Heart left ventricle (tissue), 16 donors: ENCODE results near the gene GPR15LG. TPM values are rescaled to one million over a fixed set of nuclear protein-coding genes. Genes with fewer than 3 reads are reported as not detected.
A peak's percentile ranks its signal among the peaks of the same experiment; 100 is the strongest.

Experiments used
- ATAC-seq, 4 donors: fragments of 200-7000 bp; cut with Tn5 transposase; one replicate each; pipeline ENCODE4 v1.9.1; 2020 to 2022; ENCODE audit warnings: moderate library complexity in 4 of 4, mild to moderate bottlenecking in 3 of 4, moderate number of reproducible peaks in 1 of 4
- DNase-seq, 5 donors: peaks; one replicate each; pipeline ENCODE4 v3.0.0-alpha.2; 2020
- H3K27ac ChIP-seq, 12 donors: fragments of 200-600 bp; sonication (generic) in 4 of 12; one replicate each; pipeline versions ENCODE4 v1.5.0 to v1.8.0; 2016 to 2022; ENCODE audit warnings: mild to moderate bottlenecking in 2 of 12
- H3K27me3 ChIP-seq, 9 donors: fragments of 200-600 bp; sonication (generic) in 2 of 9; one replicate each; pipeline versions ENCODE4 v1.5.1 to v1.8.0; 2016 to 2022; ENCODE audit warnings: mild to moderate bottlenecking in 3 of 9
- H3K36me3 ChIP-seq, 9 donors: fragments of 200-600 bp; sonication (generic) in 2 of 9; one replicate each; pipeline versions ENCODE4 v1.5.0 to v1.8.0; 2018 to 2022; ENCODE audit warnings: mild to moderate bottlenecking in 2 of 9
- H3K4me1 ChIP-seq, 12 donors: fragments of 200-600 bp; sonication (generic) in 4 of 12; one replicate each; pipeline versions ENCODE4 v1.5.0 to v1.8.0; 2016 to 2022; ENCODE audit warnings: mild to moderate bottlenecking in 3 of 12
- H3K4me3 ChIP-seq, 12 donors: fragments of 200-600 bp; sonication (generic) in 4 of 12; one replicate each; pipeline versions ENCODE4 v1.5.0 to v1.8.0; 2017 to 2022; ENCODE audit warnings: mild to moderate bottlenecking in 9 of 12, moderate library complexity in 4 of 12
- H3K9me3 ChIP-seq, 12 donors: fragments of 200-600 bp; sonication (generic) in 4 of 12; one replicate each; pipeline versions ENCODE4 v1.5.0 to v1.8.0; 2016 to 2022; ENCODE audit warnings: mild to moderate bottlenecking in 1 of 12
- POLR2A ChIP-seq, 2 donors: fragments of 450-650 bp; IDR thresholded peaks; one replicate each; pipeline ENCODE4 v1.6.1; 2017; ENCODE audit warnings: antibody characterized with exemption in 2 of 2, mild to moderate bottlenecking in 2 of 2, moderate library complexity in 2 of 2
- WGBS, 4 donors: extraction: QIAGEN DNeasy Blood & Tissue Kit in 2 of 4; methylation state at CpG; one replicate each; pipeline versions ENCODE4 v1.1.5 to v1.1.7; 2013 to 2018; 5-methylcytosine and 5-hydroxymethylcytosine counted together
- intact Hi-C, 10 donors: fragments of 100-400 bp; cut with DNase I; formaldehyde crosslinking; loops; one replicate each; pipeline versions ENCODE4 v1.11.1 to v1.14.2; 2022
- polyA plus RNA-seq, 2 donors: library from polyadenylated mRNA; stranded (reverse); fragments of 200-250 nt; gene quantifications; one replicate each; pipeline ENCODE4 v1.2.3, GENCODE V29; 2013
- total RNA-seq, 9 donors: library from RNA; depleted of rRNA in 2 of 9; stranded (reverse); fragments of >200 nt in 2 of 9; fragmentation: NEBNext Ultra II Directional in 3 of 9; extraction: Animal tissue kit (Norgen Biotek cat#: 25700) in 3 of 9; gene quantifications; one replicate each; pipeline versions ENCODE4 v1.1.0 to v1.2.4, GENCODE V29; 2016 to 2023
- TF ChIP-seq, protein P1 (sequence below), 12 donors: fragments of 200-600 bp; sonication (generic) in 4 of 12; IDR thresholded peaks; one replicate each; pipeline versions ENCODE4 v1.5.0 to v1.8.0; 2018 to 2022; ENCODE audit warnings: antibody characterized with exemption in 12 of 12, mild to moderate bottlenecking in 5 of 12
- donor health status: ischemic (EF 13 %, LVEDD 7.1; RV severe dilation, severe dysfunction).
- donor health status: healthy with polysubstance abuse.
- donor health status: DM: no; HTN: yes; CAD: no.
- donor health status: DM: no; HTN: no; CAD: no.
- donor health status: ischemic (EF 25% LVEDD 6.9; RV normal size, moderate dysfunction).
- donor health status: ischemic (EF 25% LVEDD 5.7; RV mildly dilated, moderate dysfunction).
- donor health status: healthy.
- donor health status: DM: yes; HTN: yes; CAD: no.
- donor health status: ischemic (EF 35%, LVEDD 5.7; RV mildly dilated, moderate dysfunction).
- donor health status: nonischemic (EF 11% LVEDD 7.7; RV severe dilation, severe dysfunction).
- donor health status: DM: yes; HTN: yes; CAD: no.
- donor health status: PGD.
- donor health status: ischemic (EF 29% LVEDD 5.4; RV normal size, mild dysfunction).
- donor health status: nonischemic (EF 23%, LVEDD 6.1; RV moderate dilation, normal function).

Gene GPR15LG
- total and polyA plus RNA-seq, 11 donors, result 0.11 TPM; not detected in 10

DNA sequence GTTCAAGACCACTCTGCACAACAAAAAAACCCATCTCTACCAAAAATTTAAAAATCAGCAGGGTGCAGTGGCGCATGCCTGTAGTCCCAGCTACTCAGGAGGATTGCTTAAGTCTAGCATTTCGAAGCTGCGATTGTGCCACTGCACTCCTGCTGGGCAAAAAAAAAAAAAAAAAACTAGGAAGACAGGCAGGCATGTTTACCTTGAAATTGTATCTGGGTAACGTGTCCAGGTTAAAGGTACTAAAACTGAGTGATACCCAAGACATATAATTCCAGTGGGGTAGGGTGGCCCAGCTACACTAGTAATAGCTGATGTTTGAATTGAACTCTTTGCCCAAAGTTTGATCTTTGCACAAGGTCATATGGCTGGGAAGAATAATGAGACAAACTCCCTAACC is 18.1 kb upstream of the GPR15LG start:
- DNase-seq (no peak), ATAC-seq (peak in 1 of 4 donors; percentile 10)
- no peaks in the 10 kb centered on the region for H3K9me3 ChIP-seq
- intact Hi-C loops, result no loop called here
- H3K36me3 ChIP-seq, result peaks cover 0 to 55% (median 50%) of the 10 kb centered on the region in 9 donors
- no peak overlapping the region for H3K27ac ChIP-seq
- TF ChIP-seq POLR2A (IDR thresholded peaks at IDR 0.05), result no peak
- TF ChIP-seq, protein P1, sequence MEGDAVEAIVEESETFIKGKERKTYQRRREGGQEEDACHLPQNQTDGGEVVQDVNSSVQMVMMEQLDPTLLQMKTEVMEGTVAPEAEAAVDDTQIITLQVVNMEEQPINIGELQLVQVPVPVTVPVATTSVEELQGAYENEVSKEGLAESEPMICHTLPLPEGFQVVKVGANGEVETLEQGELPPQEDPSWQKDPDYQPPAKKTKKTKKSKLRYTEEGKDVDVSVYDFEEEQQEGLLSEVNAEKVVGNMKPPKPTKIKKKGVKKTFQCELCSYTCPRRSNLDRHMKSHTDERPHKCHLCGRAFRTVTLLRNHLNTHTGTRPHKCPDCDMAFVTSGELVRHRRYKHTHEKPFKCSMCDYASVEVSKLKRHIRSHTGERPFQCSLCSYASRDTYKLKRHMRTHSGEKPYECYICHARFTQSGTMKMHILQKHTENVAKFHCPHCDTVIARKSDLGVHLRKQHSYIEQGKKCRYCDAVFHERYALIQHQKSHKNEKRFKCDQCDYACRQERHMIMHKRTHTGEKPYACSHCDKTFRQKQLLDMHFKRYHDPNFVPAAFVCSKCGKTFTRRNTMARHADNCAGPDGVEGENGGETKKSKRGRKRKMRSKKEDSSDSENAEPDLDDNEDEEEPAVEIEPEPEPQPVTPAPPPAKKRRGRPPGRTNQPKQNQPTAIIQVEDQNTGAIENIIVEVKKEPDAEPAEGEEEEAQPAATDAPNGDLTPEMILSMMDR (IDR thresholded peaks at IDR 0.05), result no peak
- no peaks in the 10 kb centered on the region for H3K27me3 ChIP-seq
- H3K4me1 ChIP-seq, result no peaks in the 10 kb centered on the region
- WGBS, 4 donors, result 89 to 96% (median 92%) methylated on average over 4 of the region's 4 CpGs
- H3K4me3 ChIP-seq, result no peak overlapping the region

DNA sequence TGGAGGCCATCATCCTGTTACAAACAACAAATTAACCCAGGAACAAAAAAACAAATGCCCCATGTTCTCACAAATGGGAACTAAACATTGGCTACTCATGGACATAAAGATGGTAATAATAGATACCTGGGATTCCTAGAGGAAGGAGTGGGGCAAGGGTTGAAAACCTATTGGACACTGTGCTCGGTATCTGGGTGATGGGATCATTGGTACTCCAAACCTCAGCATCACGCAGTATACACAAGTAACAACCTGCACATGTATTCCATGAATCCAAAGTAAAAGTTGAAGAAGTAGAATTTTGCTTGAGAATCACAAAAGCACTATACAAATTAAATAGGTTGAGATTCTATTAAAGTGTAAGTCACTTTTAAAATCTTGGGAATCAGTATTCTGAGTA is 17.6 kb upstream of the GPR15LG start:
- WGBS, 4 donors, result 90 to 95% (median 92%) methylated on average over 2 of the region's 2 CpGs
- DNase-seq (no peak), ATAC-seq (peak in 1 of 4 donors; percentile 41)
- Histone ChIP-seq H3K4me1 (no peaks in the 10 kb centered on the region), H3K9me3 (no peaks in the 10 kb centered on the region), H3K36me3 (peaks cover 0 to 50% (median 45%) of the 10 kb centered on the region in 9 donors), H3K4me3 (no peak overlapping the region), H3K27ac (no peak overlapping the region), H3K27me3 (peaks cover 0 to under 1% (median 0%) of the 10 kb centered on the region in 9 donors)
- intact Hi-C loops, result no loop called here
- TF ChIP-seq, protein P1 (IDR thresholded peaks at IDR 0.05), result no peak
- no peak for TF ChIP-seq POLR2A (IDR thresholded peaks at IDR 0.05)

DNA sequence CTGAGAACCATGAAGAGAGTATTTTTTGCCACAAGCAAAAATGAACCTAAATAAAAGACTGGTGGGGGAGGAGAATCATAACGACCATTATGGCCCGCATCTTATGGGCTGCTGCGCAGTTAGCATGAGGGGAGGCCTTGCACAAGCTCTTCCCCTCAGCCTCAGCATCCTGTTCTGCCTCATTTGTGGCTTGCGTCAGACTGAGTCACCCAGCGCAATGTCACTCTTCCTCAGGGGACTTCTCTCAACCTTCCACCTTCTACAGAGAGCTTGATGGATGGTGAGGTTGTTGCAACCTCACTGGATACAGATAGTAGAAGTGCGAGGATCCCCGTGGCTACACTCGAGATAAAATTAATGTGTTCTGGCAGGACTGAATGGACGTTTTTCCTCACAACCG is 16.8 kb upstream of the GPR15LG start:
- no peaks in the 10 kb centered on the region for H3K9me3 ChIP-seq
- H3K27me3 ChIP-seq, result peaks cover 0 to 9% (median 0%) of the 10 kb centered on the region in 9 donors
- no peak overlapping the region for H3K4me3 ChIP-seq
- ATAC-seq (peak; percentile 49 to 71 (median 59)), DNase-seq (peak in 1 of 5 donors; percentile 33)
- peak overlapping the region in 1 of 12 donors; percentile 21 for H3K27ac ChIP-seq
- intact Hi-C loops, result no loop called here
- peaks cover 0 to 43% (median 38%) of the 10 kb centered on the region in 9 donors for H3K36me3 ChIP-seq
- TF ChIP-seq POLR2A (IDR thresholded peaks at IDR 0.05), result no peak
- TF ChIP-seq, protein P1 (IDR thresholded peaks at IDR 0.05), result no peak
- WGBS, 4 donors, result 57 to 59% (median 58%) methylated on average over 10 of the region's 10 CpGs
- H3K4me1 ChIP-seq, result no peaks in the 10 kb centered on the region

- H3K4me3 ChIP-seq, result no peak overlapping the region
- peaks cover 0 to 30% (median 25%) of the 10 kb centered on the region in 9 donors for H3K36me3 ChIP-seq
- H3K9me3 ChIP-seq, result no peaks in the 10 kb centered on the region
- intact Hi-C loops, result no loop called here
- TF ChIP-seq POLR2A (IDR thresholded peaks at IDR 0.05), result no peak
- TF ChIP-seq, protein P1 (IDR thresholded peaks at IDR 0.05), result no peak
- H3K27ac ChIP-seq, result no peak overlapping the region
- peaks cover 0 to 19% (median 0%) of the 10 kb centered on the region in 9 donors for H3K27me3 ChIP-seq
- ATAC-seq, result no peak
- no peak for DNase-seq
- WGBS, 4 donors, result 78 to 88% (median 84%) methylated on average over 2 of the region's 2 CpGs
- no peaks in the 10 kb centered on the region for H3K4me1 ChIP-seq
These were observed 15.5 kb upstream of the GPR15LG start for GRCh38 chr10:84158061-84158460.
